Myocyte (in vitro differentiated cells): ENCODE measurements around the gene FAM151B. TPM values are rescaled to one million over a fixed set of nuclear protein-coding genes. Genes with fewer than 3 reads are reported as not detected.
A peak's percentile ranks its signal among the peaks of the same experiment; 100 is the strongest.
"Not testable (repeated sequence)": the region's sequence is repeated elsewhere in the genome, so short reads cannot be mapped to it uniquely, and the experiment has no call there.

Experiments used
- DNase-seq: peaks from one replicate; pipeline ENCODE4 v3.0.0-alpha.2; 2012; ENCODE audit warnings: low read depth
- total RNA-seq: library from RNA; depleted of rRNA; stranded (reverse); fragments of >200 nt; gene quantifications from 2 replicates; pipeline ENCODE4 v1.2.3, GENCODE V29; 2014

FAM151B gene
- total RNA-seq, 1 donor from 2014 or later, result 12.0 TPM

GRCh38 chr5:80502800-80503199 is 14.9 kb downstream of the FAM151B start:
- DNase-seq, result no peak

- no peak for DNase-seq
Measured at GRCh38 chr5:80503641-80504040, 15.7 kb downstream of the FAM151B start.

GRCh38 chr5:80504833-80505232 is 16.9 kb downstream of the FAM151B start:
- DNase-seq, result no peak

GRCh38 chr5:80507663-80508062 is 19.8 kb downstream of the FAM151B start:
- no peak for DNase-seq

GRCh38 chr5:80508844-80509243 is 20.9 kb downstream of the FAM151B start:
- DNase-seq, result no peak

- DNase-seq, result no peak
Measured at GRCh38 chr5:80509362-80509761, 21.5 kb downstream of the FAM151B start.

- DNase-seq, result peak; percentile 91
Measured at GRCh38 chr5:80516826-80517225, 28.9 kb downstream of the FAM151B start.

- no peak for DNase-seq
Measured at GRCh38 chr5:80540691-80541090, 52.8 kb downstream of the FAM151B start.

GRCh38 chr5:80541392-80541791 is 53.5 kb downstream of the FAM151B start:
- DNase-seq, result no peak

GRCh38 chr5:80554646-80555045 is 66.7 kb downstream of the FAM151B start:
- no peak for DNase-seq

- DNase-seq, result no peak
Measured at GRCh38 chr5:80555099-80555498, 67.2 kb downstream of the FAM151B start.

- DNase-seq, result no peak
Measured at GRCh38 chr5:80559244-80559643, 71.3 kb downstream of the FAM151B start.

- peak; percentile 25 for DNase-seq
Measured at GRCh38 chr5:80565330-80565729, 77.4 kb downstream of the FAM151B start.

GRCh38 chr5:80566711-80567259 is 78.9 kb downstream of the FAM151B start:
- DNase-seq, result no peak

GRCh38 chr5:80568251-80568650 is 80.4 kb downstream of the FAM151B start:
- DNase-seq, result no peak

- no peak for DNase-seq
Measured at GRCh38 chr5:80569086-80569960, 81.4 kb downstream of the FAM151B start.

- no peak for DNase-seq
Measured at GRCh38 chr5:80569961-80570786, 82.3 kb downstream of the FAM151B start, which contains the start of gene ANKRD34B. ANKRD34B (minus strand) TSS chr5:80570280; CDS start chr5:80560019, 10,261 bp downstream.

GRCh38 chr5:80573062-80573461 is 85.2 kb downstream of the FAM151B start:
- DNase-seq, result no peak

GRCh38 chr5:80576383-80576782 is 88.5 kb downstream of the FAM151B start:
- DNase-seq, result no peak

- DNase-seq, result no peak
Measured at GRCh38 chr5:80577707-80578106, 89.8 kb downstream of the FAM151B start.

- DNase-seq, result no peak
Measured at GRCh38 chr5:80579050-80579449, 91.2 kb downstream of the FAM151B start.

- not testable (repeated sequence) for DNase-seq
Measured at GRCh38 chr5:80580291-80580690, 92.4 kb downstream of the FAM151B start.
